ENCODE data around the gene MEGF8.

Gene MEGF8

DNA sequence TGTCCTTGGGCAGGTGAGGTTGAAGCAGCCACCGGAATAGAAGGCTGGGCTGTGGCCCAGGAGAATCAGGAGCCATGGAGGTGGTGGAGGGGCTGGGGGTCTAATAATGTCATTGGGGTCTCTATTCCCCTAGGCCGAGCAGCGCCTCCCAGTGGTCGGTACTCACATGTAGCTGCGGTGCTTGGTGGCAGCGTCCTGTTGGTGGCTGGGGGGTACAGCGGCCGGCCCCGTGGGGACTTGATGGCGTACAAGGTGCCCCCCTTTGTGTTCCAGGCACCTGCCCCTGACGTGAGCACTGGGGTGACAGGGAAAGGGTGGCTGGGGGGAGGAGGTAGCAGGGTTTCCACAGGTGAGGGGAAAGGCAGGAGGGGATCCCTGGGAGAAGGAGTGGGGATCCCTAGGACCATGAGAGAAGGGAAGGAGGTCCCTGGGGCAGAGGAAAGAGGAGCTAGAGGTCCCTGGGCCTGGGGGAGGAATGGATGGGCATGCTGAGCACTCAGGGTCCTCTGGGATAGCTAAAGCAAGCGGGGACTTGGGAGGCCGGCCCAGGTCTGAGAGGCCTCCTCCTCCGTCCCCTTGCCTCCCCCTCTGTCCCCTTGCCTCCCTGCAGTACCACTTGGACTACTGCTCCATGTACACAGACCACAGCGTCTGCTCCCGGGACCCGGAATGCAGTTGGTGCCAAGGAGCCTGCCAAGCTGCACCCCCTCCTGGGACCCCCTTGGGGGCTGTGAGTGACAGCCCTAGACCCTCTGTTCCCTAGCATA lies 18.1 kb downstream of the MEGF8 start:
- TF ChIP-seq SIN3A (IDR thresholded peaks at IDR 0.05; ENCODE audit: borderline replicate concordance, insufficient read depth, low read length) (no peak), FOXP2 (optimal IDR thresholded peaks at IDR 0.05; ENCODE audit: borderline replicate concordance, extremely low read depth, extremely low read length, insufficient read depth) (no peak), POLR2AphosphoS5 (IDR thresholded peaks at IDR 0.05; ENCODE audit: low read depth, low read length) (no peak), TAF1 (IDR thresholded peaks at IDR 0.05; ENCODE audit: borderline replicate concordance, insufficient read depth, low read length) (no peak)
- TF ChIP-seq, protein P1, sequence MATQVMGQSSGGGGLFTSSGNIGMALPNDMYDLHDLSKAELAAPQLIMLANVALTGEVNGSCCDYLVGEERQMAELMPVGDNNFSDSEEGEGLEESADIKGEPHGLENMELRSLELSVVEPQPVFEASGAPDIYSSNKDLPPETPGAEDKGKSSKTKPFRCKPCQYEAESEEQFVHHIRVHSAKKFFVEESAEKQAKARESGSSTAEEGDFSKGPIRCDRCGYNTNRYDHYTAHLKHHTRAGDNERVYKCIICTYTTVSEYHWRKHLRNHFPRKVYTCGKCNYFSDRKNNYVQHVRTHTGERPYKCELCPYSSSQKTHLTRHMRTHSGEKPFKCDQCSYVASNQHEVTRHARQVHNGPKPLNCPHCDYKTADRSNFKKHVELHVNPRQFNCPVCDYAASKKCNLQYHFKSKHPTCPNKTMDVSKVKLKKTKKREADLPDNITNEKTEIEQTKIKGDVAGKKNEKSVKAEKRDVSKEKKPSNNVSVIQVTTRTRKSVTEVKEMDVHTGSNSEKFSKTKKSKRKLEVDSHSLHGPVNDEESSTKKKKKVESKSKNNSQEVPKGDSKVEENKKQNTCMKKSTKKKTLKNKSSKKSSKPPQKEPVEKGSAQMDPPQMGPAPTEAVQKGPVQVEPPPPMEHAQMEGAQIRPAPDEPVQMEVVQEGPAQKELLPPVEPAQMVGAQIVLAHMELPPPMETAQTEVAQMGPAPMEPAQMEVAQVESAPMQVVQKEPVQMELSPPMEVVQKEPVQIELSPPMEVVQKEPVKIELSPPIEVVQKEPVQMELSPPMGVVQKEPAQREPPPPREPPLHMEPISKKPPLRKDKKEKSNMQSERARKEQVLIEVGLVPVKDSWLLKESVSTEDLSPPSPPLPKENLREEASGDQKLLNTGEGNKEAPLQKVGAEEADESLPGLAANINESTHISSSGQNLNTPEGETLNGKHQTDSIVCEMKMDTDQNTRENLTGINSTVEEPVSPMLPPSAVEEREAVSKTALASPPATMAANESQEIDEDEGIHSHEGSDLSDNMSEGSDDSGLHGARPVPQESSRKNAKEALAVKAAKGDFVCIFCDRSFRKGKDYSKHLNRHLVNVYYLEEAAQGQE (IDR thresholded peaks at IDR 0.05; ENCODE audit: insufficient read depth in 1 of 2, low read depth in 2 of 2, low read length in 2 of 2): no peak

DNA sequence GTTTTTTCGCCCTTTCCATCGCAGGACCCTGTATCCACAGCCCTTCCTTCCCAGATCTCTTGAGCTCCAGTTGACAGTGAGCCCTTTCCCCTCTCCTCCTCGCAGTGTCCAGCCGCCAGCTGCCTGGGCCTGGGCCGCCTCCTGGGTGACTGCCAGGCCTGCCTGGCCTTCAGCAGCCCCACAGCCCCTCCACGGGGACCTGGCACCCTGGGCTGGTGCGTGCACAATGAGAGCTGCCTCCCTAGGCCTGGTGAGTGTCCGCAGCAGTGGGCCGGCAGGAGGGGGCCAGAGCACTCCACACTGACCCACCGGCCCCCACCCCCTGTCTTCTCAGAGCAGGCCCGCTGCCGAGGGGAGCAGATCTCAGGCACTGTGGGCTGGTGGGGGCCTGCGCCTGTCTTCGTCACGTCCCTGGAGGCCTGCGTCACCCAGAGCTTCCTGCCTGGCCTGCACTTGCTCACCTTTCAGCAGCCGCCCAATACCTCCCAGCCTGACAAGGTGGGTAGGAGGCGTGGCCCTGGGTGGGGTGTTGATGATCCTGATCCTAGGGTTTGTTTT lies 19.0 kb downstream of the MEGF8 start:
- TF ChIP-seq, protein P1 (IDR thresholded peaks at IDR 0.05; ENCODE audit: insufficient read depth in 1 of 2, low read depth in 2 of 2, low read length in 2 of 2): no peak
- no peak for TF ChIP-seq SIN3A (IDR thresholded peaks at IDR 0.05; ENCODE audit: borderline replicate concordance, insufficient read depth, low read length)
- no peak for TF ChIP-seq POLR2AphosphoS5 (IDR thresholded peaks at IDR 0.05; ENCODE audit: low read depth, low read length)
- no peak for TF ChIP-seq FOXP2 (optimal IDR thresholded peaks at IDR 0.05; ENCODE audit: borderline replicate concordance, extremely low read depth, extremely low read length, insufficient read depth)
- no peak for TF ChIP-seq TAF1 (IDR thresholded peaks at IDR 0.05; ENCODE audit: borderline replicate concordance, insufficient read depth, low read length)

DNA sequence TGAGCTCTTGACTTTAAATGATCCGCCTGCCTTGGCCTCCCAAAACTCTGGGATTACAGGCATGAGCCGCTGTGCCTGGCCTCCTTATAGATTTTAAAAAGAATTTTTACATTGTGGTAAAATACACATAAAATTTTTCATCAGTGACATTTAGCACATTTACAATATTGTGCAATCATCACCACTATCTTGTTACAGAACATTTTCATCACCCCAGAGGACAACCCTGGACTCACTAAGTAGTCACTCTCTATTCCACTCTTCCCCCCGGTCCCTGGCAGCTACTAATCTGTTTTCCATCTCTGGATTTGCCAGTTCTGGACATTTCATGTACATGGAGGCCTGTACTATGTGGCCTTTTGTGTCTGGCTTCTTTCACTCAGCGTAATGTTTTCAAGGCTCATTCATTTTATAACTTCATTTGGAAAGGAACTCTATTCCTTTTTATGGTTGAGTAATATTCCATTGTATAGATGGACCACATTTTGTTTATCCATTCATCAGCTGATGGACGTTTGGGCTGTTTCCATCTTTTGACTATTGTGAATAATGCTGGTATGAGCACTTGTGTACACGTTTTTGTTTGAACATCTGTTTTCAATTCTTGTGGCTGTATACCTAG lies 19.9 kb downstream of the MEGF8 start:
- TF ChIP-seq POLR2AphosphoS5 (IDR thresholded peaks at IDR 0.05; ENCODE audit: low read depth, low read length) (no peak), SIN3A (IDR thresholded peaks at IDR 0.05; ENCODE audit: borderline replicate concordance, insufficient read depth, low read length) (no peak), TAF1 (IDR thresholded peaks at IDR 0.05; ENCODE audit: borderline replicate concordance, insufficient read depth, low read length) (no peak), FOXP2 (optimal IDR thresholded peaks at IDR 0.05; ENCODE audit: borderline replicate concordance, extremely low read depth, extremely low read length, insufficient read depth) (no peak)
- TF ChIP-seq, protein P1 (IDR thresholded peaks at IDR 0.05; ENCODE audit: insufficient read depth in 1 of 2, low read depth in 2 of 2, low read length in 2 of 2): no peak

DNA sequence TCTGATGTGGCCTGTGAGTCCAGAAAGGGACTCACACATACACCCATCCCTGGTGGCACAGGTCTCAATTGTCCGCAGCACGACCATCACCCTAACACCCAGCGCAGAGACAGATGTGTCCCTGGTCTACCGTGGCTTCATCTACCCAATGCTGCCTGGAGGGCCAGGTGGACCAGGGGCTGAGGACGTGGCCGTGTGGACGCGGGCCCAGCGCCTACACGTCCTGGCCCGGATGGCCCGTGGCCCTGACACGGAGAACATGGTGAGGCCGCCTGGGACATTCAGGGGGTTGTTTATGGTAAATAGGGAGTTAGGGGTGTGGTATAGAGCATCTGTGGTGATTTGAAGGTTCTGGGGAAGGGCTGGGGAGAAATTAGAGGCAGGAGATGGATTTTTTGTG lies 22.8 kb downstream of the MEGF8 start:
- TF ChIP-seq SIN3A (IDR thresholded peaks at IDR 0.05; ENCODE audit: borderline replicate concordance, insufficient read depth, low read length) (no peak), TAF1 (IDR thresholded peaks at IDR 0.05; ENCODE audit: borderline replicate concordance, insufficient read depth, low read length) (no peak), FOXP2 (optimal IDR thresholded peaks at IDR 0.05; ENCODE audit: borderline replicate concordance, extremely low read depth, extremely low read length, insufficient read depth) (no peak), POLR2AphosphoS5 (IDR thresholded peaks at IDR 0.05; ENCODE audit: low read depth, low read length) (no peak)
- TF ChIP-seq, protein P1 (IDR thresholded peaks at IDR 0.05; ENCODE audit: insufficient read depth in 1 of 2, low read depth in 2 of 2, low read length in 2 of 2): no peak

Data from PFSK-1 (cell line).